Neural progenitor cell (in vitro differentiated cells): Measurements from ENCODE around the gene SLC27A4. TPM values are rescaled to one million over a fixed set of nuclear protein-coding genes. Genes with fewer than 3 reads are reported as not detected.

Source experiments
- DNase-seq: peaks from one replicate; pipeline ENCODE4 v3.0.0-alpha.2; 2016; ENCODE audit warnings: low spot score
- H2AFZ ChIP-seq: fragments of 200-600 bp; sonication (generic); replicated peaks from 2 replicates; pipeline ENCODE4 v1.6.1; 2016; ENCODE audit warnings: antibody characterized with exemption
- H3F3A ChIP-seq: fragments of 200-600 bp; sonication (generic); 2 replicates; pipeline ENCODE4 v1.6.1; 2016; ENCODE audit warnings: antibody characterized with exemption, low read depth
- H3K27ac ChIP-seq: fragments of 200-600 bp; sonication (generic); 2 replicates; pipeline ENCODE4 v1.5.1; 2016; ENCODE audit warnings: mild to moderate bottlenecking
- H3K27me3 ChIP-seq: fragments of 200-600 bp; sonication (generic); 2 replicates; pipeline ENCODE4 v1.6.1; 2016; ENCODE audit warnings: mild to moderate bottlenecking, moderate library complexity
- H3K36me3 ChIP-seq: fragments of 200-600 bp; sonication (generic); 2 replicates; pipeline ENCODE4 v1.5.1; 2016
- H3K4me1 ChIP-seq: fragments of 200-600 bp; sonication (generic); 2 replicates; pipeline ENCODE4 v1.6.1; 2016; ENCODE audit warnings: mixed run types
- H3K4me2 ChIP-seq: fragments of 200-600 bp; sonication (generic); 2 replicates; pipeline ENCODE4 v1.6.1; 2016
- H3K4me3 ChIP-seq: fragments of 200-600 bp; sonication (generic); 2 replicates; pipeline ENCODE4 v1.5.1; 2016
- H3K79me2 ChIP-seq: fragments of 200-600 bp; sonication (generic); 2 replicates; pipeline ENCODE4 v1.6.1; 2016; ENCODE audit warnings: low read depth
- H3K9ac ChIP-seq: fragments of 200-600 bp; sonication (generic); 2 replicates; pipeline ENCODE4 v1.6.1; 2016
- H3K9me3 ChIP-seq: fragments of 200-600 bp; sonication (generic); 2 replicates; pipeline ENCODE4 v1.5.1; 2016; ENCODE audit warnings: low read depth
- H4K20me1 ChIP-seq: fragments of 200-600 bp; sonication (generic); 2 replicates; pipeline ENCODE4 v1.6.1; 2016; ENCODE audit warnings: low read depth
- H3K27ac Mint-ChIP-seq: 3 replicates; pipeline ENCODE4 v1.8.0; 2021; ENCODE audit warnings: mixed read lengths
- H3K27me3 Mint-ChIP-seq: 2 replicates; pipeline ENCODE4 v1.8.0; 2022; ENCODE audit warnings: low read depth, mild to moderate bottlenecking, inconsistent platforms, moderate library complexity, mixed read lengths; ENCODE audit not compliant: insufficient read depth
- H3K36me3 Mint-ChIP-seq: 3 replicates; pipeline ENCODE4 v1.8.0; 2021; ENCODE audit warnings: mixed read lengths
- H3K4me1 Mint-ChIP-seq: 3 replicates; pipeline ENCODE4 v1.8.0; 2021; ENCODE audit warnings: mixed read lengths
- H3K4me3 Mint-ChIP-seq: 3 replicates; pipeline ENCODE4 v1.8.0; 2021; ENCODE audit warnings: mild to moderate bottlenecking, moderate library complexity, mixed read lengths
- H3K9me3 Mint-ChIP-seq: 3 replicates; pipeline ENCODE4 v1.8.0; 2020; ENCODE audit warnings: mixed read lengths
- EZH2 ChIP-seq: fragments of 200-600 bp; sonication (generic); IDR thresholded peaks from 2 replicates; pipeline ENCODE4 v1.6.1; 2017; ENCODE audit warnings: antibody characterized with exemption, mild to moderate bottlenecking, moderate library complexity
- EZH2phosphoT487 ChIP-seq: fragments of 200-600 bp; sonication (generic); IDR thresholded peaks from 2 replicates; pipeline ENCODE4 v1.6.1; 2017; ENCODE audit warnings: antibody characterized with exemption
- total RNA-seq: library from RNA; depleted of rRNA; stranded (reverse); fragments of >200 nt; gene quantifications from 2 replicates; pipeline ENCODE4 v1.2.3, GENCODE V29; 2015; ENCODE audit warnings: low replicate concordance
- TF ChIP-seq, protein P1 (sequence below): fragments of 200-600 bp; sonication (generic); IDR thresholded peaks from 2 replicates; pipeline ENCODE4 v1.5.1; 2017; ENCODE audit warnings: antibody characterized with exemption, mild to moderate bottlenecking

Gene SLC27A4
- total RNA-seq, 1 donor from 2014 or later: 4.4 TPM

DNA sequence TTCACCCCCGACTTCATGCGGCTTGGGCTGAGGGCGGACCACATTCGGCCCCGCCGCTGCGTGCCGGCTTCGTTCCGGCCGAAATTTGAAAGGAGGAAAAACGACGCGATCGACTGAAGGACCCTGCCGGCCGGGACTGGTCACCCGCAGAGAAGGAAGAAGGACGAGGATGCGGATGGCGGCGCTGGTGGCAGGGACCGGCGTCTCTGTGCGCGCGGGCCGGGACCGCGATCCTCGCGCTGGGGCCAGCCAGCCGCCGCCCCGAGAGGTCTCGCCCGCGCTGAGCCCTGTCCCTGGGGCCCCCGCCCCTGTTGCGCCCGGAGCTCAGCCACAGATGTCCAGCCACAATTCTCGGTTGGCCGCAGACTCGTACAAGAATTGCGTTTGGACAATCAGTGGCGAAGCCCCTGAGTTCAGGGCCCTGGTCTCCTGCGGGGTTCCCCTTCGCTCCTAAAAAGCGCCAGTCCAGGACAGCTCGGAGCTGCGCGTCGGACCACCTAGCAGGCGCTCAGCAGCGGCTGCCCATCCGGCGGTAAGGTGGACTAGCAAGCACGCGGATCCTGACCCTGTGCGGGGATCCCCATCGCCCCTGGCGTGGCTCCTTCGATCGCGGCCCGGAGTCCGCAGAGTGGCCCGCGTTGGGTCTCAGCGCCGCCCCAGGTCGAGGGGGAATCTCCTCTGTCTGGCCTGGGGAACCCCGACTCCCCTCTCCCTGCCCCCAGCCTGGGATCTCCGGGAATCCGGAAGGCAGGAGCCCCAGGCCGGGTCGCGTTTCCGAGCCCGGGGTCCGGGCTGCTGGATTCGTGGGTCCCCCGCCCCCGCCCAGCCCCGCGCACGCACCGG is 52.2 kb downstream of the SLC27A4 start:
- peaks cover 98% of the 10 kb centered on the region for H4K20me1 ChIP-seq
- peaks cover 52% of the 10 kb centered on the region for H3F3A ChIP-seq
- no peaks in the 10 kb centered on the region for H3K36me3 ChIP-seq
- H3K4me1 ChIP-seq: peaks cover 21% of the 10 kb centered on the region
- H3K4me3 ChIP-seq: peak overlapping the region; percentile 50
- Mint-ChIP-seq H3K4me1 (peaks cover 61% of the 10 kb centered on the region), H3K27ac (peak overlapping the region; percentile 99), H3K27me3 (peaks cover 50% of the 10 kb centered on the region), H3K36me3 (peaks cover 17% of the 10 kb centered on the region), H3K9me3 (no peaks in the 10 kb centered on the region), H3K4me3 (peak overlapping the region; percentile 99)
- no peak overlapping the region for H2AFZ ChIP-seq
- H3K27me3 ChIP-seq: peaks cover 100% of the 10 kb centered on the region
- DNase-seq: peak; percentile 66
- no peak overlapping the region for H3K27ac ChIP-seq
- no peaks in the 10 kb centered on the region for H3K9me3 ChIP-seq
- no peaks in the 10 kb centered on the region for H3K79me2 ChIP-seq
- H3K4me2 ChIP-seq: peak overlapping the region; percentile 90
- peak; percentile 99 for TF ChIP-seq EZH2phosphoT487
- TF ChIP-seq, protein P1, sequence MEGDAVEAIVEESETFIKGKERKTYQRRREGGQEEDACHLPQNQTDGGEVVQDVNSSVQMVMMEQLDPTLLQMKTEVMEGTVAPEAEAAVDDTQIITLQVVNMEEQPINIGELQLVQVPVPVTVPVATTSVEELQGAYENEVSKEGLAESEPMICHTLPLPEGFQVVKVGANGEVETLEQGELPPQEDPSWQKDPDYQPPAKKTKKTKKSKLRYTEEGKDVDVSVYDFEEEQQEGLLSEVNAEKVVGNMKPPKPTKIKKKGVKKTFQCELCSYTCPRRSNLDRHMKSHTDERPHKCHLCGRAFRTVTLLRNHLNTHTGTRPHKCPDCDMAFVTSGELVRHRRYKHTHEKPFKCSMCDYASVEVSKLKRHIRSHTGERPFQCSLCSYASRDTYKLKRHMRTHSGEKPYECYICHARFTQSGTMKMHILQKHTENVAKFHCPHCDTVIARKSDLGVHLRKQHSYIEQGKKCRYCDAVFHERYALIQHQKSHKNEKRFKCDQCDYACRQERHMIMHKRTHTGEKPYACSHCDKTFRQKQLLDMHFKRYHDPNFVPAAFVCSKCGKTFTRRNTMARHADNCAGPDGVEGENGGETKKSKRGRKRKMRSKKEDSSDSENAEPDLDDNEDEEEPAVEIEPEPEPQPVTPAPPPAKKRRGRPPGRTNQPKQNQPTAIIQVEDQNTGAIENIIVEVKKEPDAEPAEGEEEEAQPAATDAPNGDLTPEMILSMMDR: no peak
- peak; percentile 100 for TF ChIP-seq EZH2
- H3K9ac ChIP-seq: no peak overlapping the region

DNA sequence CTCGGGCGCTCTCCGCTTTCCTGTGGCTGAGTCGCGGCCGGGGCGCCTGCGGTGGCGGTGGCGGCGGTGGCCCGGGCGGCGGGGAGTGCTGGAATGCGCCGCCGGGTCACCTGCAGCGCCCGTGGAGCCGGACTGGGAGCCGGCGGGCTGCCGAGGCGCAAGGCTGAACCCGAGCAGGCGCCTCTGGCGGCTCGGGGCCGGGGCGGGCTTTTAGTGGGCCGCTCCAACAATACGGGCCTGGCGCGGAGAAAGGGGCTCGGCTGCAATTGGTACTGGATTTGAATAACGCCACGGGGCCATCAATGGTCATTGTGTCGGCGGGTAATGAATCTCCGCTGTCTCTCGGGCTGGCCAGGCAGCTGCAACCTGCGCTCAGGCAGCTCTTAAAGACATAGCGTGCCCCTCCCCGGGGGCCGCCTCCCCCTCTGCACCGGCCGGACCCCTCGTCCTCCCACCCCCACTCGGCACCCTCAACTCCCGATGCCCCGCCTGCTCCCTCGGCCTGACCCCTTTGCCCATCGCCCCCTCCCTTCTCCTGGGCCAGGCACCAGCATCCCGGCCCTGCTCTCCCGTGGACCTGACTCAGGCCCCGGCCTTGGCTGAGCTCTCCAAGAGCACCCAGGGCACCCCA is 52.9 kb downstream of the SLC27A4 start:
- peaks cover 58% of the 10 kb centered on the region for H3K4me1 Mint-ChIP-seq
- H3K79me2 ChIP-seq: no peaks in the 10 kb centered on the region
- DNase-seq: peak; percentile 95
- H4K20me1 ChIP-seq: peaks cover 98% of the 10 kb centered on the region
- no peak overlapping the region for H2AFZ ChIP-seq
- H3K4me2 ChIP-seq: peak overlapping the region; percentile 90
- peak overlapping the region; percentile 96 for H3K27ac Mint-ChIP-seq
- H3K9me3 ChIP-seq: no peaks in the 10 kb centered on the region
- H3K9me3 Mint-ChIP-seq: no peaks in the 10 kb centered on the region
- peak overlapping the region; percentile 50 for H3K4me3 ChIP-seq
- peaks cover 56% of the 10 kb centered on the region for H3F3A ChIP-seq
- peaks cover 11% of the 10 kb centered on the region for H3K36me3 Mint-ChIP-seq
- peaks cover 21% of the 10 kb centered on the region for H3K4me1 ChIP-seq
- H3K27me3 ChIP-seq: peaks cover 100% of the 10 kb centered on the region
- no peak overlapping the region for H3K9ac ChIP-seq
- no peak overlapping the region for H3K27ac ChIP-seq
- peaks cover 51% of the 10 kb centered on the region for H3K27me3 Mint-ChIP-seq
- peak overlapping the region; percentile 93 for H3K4me3 Mint-ChIP-seq
- TF ChIP-seq, protein P1: peak; percentile 3
- TF ChIP-seq EZH2phosphoT487 (no peak), EZH2 (no peak)
- no peaks in the 10 kb centered on the region for H3K36me3 ChIP-seq

DNA sequence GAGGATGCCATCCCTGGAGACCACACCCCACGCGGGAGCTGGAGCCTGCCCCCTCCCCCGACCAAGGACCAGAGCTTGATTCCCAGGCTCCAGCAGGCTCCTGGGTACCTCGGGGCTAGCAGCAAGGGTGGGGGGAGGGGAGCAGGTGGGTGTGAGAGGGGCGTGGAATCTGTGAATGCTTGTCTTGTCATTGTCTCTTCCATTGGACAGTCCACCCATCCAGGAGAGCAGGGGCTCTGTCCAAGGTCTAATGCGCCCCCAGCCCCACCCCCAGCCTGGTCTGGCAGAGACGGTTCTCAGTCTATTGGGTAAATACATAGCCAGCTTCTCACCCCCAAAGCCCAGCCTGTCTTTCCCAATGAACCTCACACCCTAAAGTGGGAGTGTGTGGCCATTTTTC is 53.6 kb downstream of the SLC27A4 start:
- peaks cover 100% of the 10 kb centered on the region for H3K27me3 ChIP-seq

More for the DNA sequence above, 53.6 kb downstream of the SLC27A4 start:
- H3K79me2 ChIP-seq: no peaks in the 10 kb centered on the region
- no peak overlapping the region for H3K27ac ChIP-seq
- peaks cover 55% of the 10 kb centered on the region for H3F3A ChIP-seq
- Mint-ChIP-seq H3K4me1 (peaks cover 52% of the 10 kb centered on the region), H3K27me3 (peaks cover 52% of the 10 kb centered on the region), H3K27ac (peak overlapping the region; percentile 97), H3K36me3 (peaks cover 11% of the 10 kb centered on the region), H3K4me3 (peak overlapping the region; percentile 93), H3K9me3 (no peaks in the 10 kb centered on the region)
- H3K4me1 ChIP-seq: peaks cover 21% of the 10 kb centered on the region
- TF ChIP-seq, protein P1: no peak
- no peak for TF ChIP-seq EZH2phosphoT487
- TF ChIP-seq EZH2: no peak
- H3K9ac ChIP-seq: no peak overlapping the region
- H3K4me2 ChIP-seq: no peak overlapping the region
- H4K20me1 ChIP-seq: peaks cover 91% of the 10 kb centered on the region
- DNase-seq: peak; percentile 32
- no peaks in the 10 kb centered on the region for H3K36me3 ChIP-seq
- no peak overlapping the region for H2AFZ ChIP-seq
- no peak overlapping the region for H3K4me3 ChIP-seq
- H3K9me3 ChIP-seq: no peaks in the 10 kb centered on the region
